GM18499 (cell line): Measurements from ENCODE around the gene RAD51.

Source experiments
- ATAC-seq: cut with Tn5 transposase; IDR thresholded peaks from one replicate; pipeline ENCODE4 v1.9.1; 2021; ENCODE audit warnings: moderate number of reproducible peaks; ENCODE audit not compliant: insufficient read depth, unreplicated experiment

RAD51 gene

GRCh38 chr15:40775740-40776536, 81.0 kb downstream of the RAD51 start:
- ATAC-seq: no peak

- no peak for ATAC-seq
Observed at GRCh38 chr15:40776537-40777141, 81.7 kb downstream of the RAD51 start.
